HepG2 (cell line): Measurements from ENCODE around the gene PDZD4. TPM values are rescaled to one million over a fixed set of nuclear protein-coding genes. Genes with fewer than 3 reads are reported as not detected.

Source experiments
- ARHGAP35 ChIP-seq: sonication (generic); formaldehyde crosslinking; IDR thresholded peaks from 2 replicates; pipeline ENCODE4 v1.9.0; 2022; ENCODE audit warnings: mild to moderate bottlenecking, inconsistent platforms, moderate library complexity, missing genetic modification reagents, borderline replicate concordance
- CCAR2 ChIP-seq: fragments of 200-400 bp; formaldehyde crosslinking; optimal IDR thresholded peaks from 2 replicates; pipeline ENCODE3; 2018; ENCODE audit warnings: low read depth, mild to moderate bottlenecking, low read length, moderate library complexity
- ERF ChIP-seq: IDR thresholded peaks from 2 replicates; pipeline ENCODE4 v1.6.1; 2018; ENCODE audit warnings: missing biosample characterization, missing genetic modification reagents
- FOXJ3 ChIP-seq: sonication (generic); formaldehyde crosslinking; IDR thresholded peaks from 2 replicates; pipeline ENCODE4 v1.4.0; 2020; ENCODE audit warnings: missing genetic modification reagents, mild to moderate bottlenecking, borderline replicate concordance
- KDM1A ChIP-seq: IDR thresholded peaks from 2 replicates; pipeline ENCODE4 v1.6.1; 2016; ENCODE audit warnings: missing compliant biosample characterization
- MED1 ChIP-seq: sonication (generic); formaldehyde crosslinking; IDR thresholded peaks from 2 replicates; pipeline ENCODE4 v1.4.0; 2020; ENCODE audit warnings: missing genetic modification reagents
- NCOA2 ChIP-seq: sonication (generic); formaldehyde crosslinking; IDR thresholded peaks from 2 replicates; pipeline ENCODE4 v1.8.0; 2022; ENCODE audit warnings: inconsistent platforms
- SPEN ChIP-seq: sonication (generic); formaldehyde crosslinking; IDR thresholded peaks from 2 replicates; pipeline ENCODE4 v1.5.1; 2020; ENCODE audit warnings: low read depth, mild to moderate bottlenecking, missing genetic modification reagents
- TBX3 ChIP-seq: fragments of 450-650 bp; IDR thresholded peaks from 2 replicates; pipeline ENCODE4 v1.6.1; 2017; ENCODE audit warnings: antibody characterized with exemption, mild to moderate bottlenecking, inconsistent platforms, borderline replicate concordance
- ZFY ChIP-seq: sonication (generic); formaldehyde crosslinking; IDR thresholded peaks from 2 replicates; pipeline ENCODE4 v1.4.0; 2020; ENCODE audit warnings: missing genetic modification reagents
- polyA plus RNA-seq, 8 experiments: library from polyadenylated mRNA; depleted of rRNA in 3 of 8; stranded (reverse) in 7 of 8; unstranded in 1 of 8; fragments of >200 nt; fragmentation: Illumina TruSeq in 4 of 8; extraction: Trizol in 4 of 8; gene quantifications; 2 replicates each; pipeline versions ENCODE4 v1.2.1 to v1.2.3, GENCODE V29; 2011 to 2016; ENCODE audit warnings: low read depth in 4 of 8, missing spikeins in 1 of 8, mixed read lengths in 1 of 8; ENCODE audit not compliant: insufficient read depth in 1 of 8
- total RNA-seq, 5 experiments: library from RNA; depleted of rRNA; stranded (reverse); fragments of >200 nt; fragmentation: Illumina TruSeq; extraction: Trizol; gene quantifications; 2 replicates each; pipeline ENCODE4 v1.2.3, GENCODE V29; 2016; ENCODE audit warnings: low read depth in 1 of 5
- TF ChIP-seq, protein P1 (sequence below), 2 experiments: fragments of 450-650 bp in 1 of 2; sonication (generic) in 1 of 2; formaldehyde crosslinking in 1 of 2; IDR thresholded peaks; 2 replicates each; pipeline versions ENCODE4 v1.6.1 to v1.8.0; 2016 to 2022; ENCODE audit warnings: antibody characterized with exemption in 1 of 2, mild to moderate bottlenecking in 1 of 2, missing genetic modification reagents in 1 of 2
- TF ChIP-seq, protein P2 (sequence below): sonication (generic); formaldehyde crosslinking; IDR thresholded peaks from 2 replicates; pipeline ENCODE4 v1.5.0; 2020; ENCODE audit warnings: missing genetic modification reagents
- TF ChIP-seq, protein P3 (sequence below), 2 experiments: fragments of 450-650 bp in 1 of 2; sonication (generic) in 1 of 2; formaldehyde crosslinking; IDR thresholded peaks; 2 replicates each; pipeline versions ENCODE4 v1.5.0 to v1.8.0; 2020 to 2022; ENCODE audit warnings: mild to moderate bottlenecking in 1 of 2, missing genetic modification reagents in 1 of 2
- TF ChIP-seq, protein P4 (sequence below), 2 experiments: sonication (generic) in 1 of 2; formaldehyde crosslinking in 1 of 2; IDR thresholded peaks; 2 replicates each; pipeline versions ENCODE4 v1.4.0 to v1.6.1; 2018 to 2020; ENCODE audit warnings: missing genetic modification reagents in 2 of 2, borderline replicate concordance in 1 of 2, low read depth in 1 of 2, mild to moderate bottlenecking in 1 of 2, missing biosample characterization in 1 of 2

Gene PDZD4
- total and polyA plus RNA-seq, 2 of the 13 experiments (the other 11 are each of a cell fraction or from before 2014, with no cell fraction given) = not detected

DNA sequence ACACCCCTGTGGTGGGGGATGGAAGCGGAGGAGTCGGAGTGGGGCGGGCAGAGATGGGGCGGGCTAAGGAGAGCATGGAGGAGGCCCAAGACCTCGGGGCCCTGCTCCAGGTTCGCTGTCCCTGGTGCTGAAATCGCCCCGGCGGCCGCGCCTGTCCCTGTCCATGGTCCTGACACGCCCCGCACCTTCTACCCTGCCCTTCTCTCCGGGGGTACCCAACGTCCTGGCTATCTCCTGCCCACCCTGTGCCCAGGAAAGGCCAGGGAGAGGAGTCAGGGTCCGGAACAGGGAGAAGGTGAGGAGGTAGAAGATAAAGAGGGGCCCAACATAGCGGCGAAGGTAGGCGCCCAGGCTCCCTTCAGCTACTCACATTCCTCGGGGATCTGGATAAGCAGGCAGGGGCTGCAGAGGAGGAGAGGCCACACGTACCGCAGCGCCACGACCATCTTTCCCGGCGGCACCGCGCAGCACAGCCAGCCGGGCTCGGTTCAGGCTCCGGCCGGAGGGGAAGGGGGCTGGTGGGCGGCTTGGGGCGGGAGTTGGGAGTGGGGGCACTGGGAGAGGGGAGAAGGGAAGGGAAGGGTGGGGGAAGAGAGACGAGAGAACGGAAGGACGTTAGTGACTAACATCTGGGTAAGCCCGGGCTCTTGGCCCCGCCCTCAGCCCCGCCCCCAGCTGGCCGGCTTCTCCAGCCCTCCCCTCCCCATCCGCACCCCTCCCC is 45.2 kb upstream of the PDZD4 start (continued):
- TF ChIP-seq, protein P1, sequence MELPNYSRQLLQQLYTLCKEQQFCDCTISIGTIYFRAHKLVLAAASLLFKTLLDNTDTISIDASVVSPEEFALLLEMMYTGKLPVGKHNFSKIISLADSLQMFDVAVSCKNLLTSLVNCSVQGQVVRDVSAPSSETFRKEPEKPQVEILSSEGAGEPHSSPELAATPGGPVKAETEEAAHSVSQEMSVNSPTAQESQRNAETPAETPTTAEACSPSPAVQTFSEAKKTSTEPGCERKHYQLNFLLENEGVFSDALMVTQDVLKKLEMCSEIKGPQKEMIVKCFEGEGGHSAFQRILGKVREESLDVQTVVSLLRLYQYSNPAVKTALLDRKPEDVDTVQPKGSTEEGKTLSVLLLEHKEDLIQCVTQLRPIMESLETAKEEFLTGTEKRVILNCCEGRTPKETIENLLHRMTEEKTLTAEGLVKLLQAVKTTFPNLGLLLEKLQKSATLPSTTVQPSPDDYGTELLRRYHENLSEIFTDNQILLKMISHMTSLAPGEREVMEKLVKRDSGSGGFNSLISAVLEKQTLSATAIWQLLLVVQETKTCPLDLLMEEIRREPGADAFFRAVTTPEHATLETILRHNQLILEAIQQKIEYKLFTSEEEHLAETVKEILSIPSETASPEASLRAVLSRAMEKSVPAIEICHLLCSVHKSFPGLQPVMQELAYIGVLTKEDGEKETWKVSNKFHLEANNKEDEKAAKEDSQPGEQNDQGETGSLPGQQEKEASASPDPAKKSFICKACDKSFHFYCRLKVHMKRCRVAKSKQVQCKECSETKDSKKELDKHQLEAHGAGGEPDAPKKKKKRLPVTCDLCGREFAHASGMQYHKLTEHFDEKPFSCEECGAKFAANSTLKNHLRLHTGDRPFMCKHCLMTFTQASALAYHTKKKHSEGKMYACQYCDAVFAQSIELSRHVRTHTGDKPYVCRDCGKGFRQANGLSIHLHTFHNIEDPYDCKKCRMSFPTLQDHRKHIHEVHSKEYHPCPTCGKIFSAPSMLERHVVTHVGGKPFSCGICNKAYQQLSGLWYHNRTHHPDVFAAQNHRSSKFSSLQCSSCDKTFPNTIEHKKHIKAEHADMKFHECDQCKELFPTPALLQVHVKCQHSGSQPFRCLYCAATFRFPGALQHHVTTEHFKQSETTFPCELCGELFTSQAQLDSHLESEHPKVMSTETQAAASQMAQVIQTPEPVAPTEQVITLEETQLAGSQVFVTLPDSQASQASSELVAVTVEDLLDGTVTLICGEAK (IDR thresholded peaks at IDR 0.05) = no peak
- TF ChIP-seq, protein P1 (CRISPR knock-in tag; IDR thresholded peaks at IDR 0.05) = peak; percentile 97
- peak; percentile 100 for TF ChIP-seq ARHGAP35 (CRISPR knock-in tag)
- peak; percentile 73; the same call in 1 of the 2 replicates for TF ChIP-seq KDM1A (CRISPR knock-in tag)
- TF ChIP-seq, protein P2, sequence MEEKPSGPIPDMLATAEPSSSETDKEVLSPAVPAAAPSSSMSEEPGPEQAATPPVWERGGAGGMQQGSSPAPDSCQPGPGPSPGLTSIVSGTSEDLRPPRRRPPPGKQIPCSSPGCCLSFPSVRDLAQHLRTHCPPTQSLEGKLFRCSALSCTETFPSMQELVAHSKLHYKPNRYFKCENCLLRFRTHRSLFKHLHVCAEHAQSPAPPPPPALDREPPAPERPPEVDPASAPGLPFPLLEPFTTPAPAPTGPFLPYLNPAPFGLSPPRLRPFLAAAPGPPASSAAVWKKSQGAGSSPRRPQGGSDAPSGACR (CRISPR knock-in tag) = peak; percentile 100
- TF ChIP-seq, protein P3, sequence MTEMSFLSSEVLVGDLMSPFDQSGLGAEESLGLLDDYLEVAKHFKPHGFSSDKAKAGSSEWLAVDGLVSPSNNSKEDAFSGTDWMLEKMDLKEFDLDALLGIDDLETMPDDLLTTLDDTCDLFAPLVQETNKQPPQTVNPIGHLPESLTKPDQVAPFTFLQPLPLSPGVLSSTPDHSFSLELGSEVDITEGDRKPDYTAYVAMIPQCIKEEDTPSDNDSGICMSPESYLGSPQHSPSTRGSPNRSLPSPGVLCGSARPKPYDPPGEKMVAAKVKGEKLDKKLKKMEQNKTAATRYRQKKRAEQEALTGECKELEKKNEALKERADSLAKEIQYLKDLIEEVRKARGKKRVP (CRISPR knock-in tag; IDR thresholded peaks at IDR 0.05) = peak in 1 of 2 experiments; percentile 89; a peak in 2 of 4 replicates
- peak; percentile 98 for TF ChIP-seq SPEN (CRISPR knock-in tag)
- TF ChIP-seq MED1 = peak; percentile 94
- peak; percentile 94 for TF ChIP-seq NCOA2 (CRISPR knock-in tag)
- peak; percentile 84 for TF ChIP-seq ZFY (CRISPR knock-in tag)
- TF ChIP-seq, protein P4, sequence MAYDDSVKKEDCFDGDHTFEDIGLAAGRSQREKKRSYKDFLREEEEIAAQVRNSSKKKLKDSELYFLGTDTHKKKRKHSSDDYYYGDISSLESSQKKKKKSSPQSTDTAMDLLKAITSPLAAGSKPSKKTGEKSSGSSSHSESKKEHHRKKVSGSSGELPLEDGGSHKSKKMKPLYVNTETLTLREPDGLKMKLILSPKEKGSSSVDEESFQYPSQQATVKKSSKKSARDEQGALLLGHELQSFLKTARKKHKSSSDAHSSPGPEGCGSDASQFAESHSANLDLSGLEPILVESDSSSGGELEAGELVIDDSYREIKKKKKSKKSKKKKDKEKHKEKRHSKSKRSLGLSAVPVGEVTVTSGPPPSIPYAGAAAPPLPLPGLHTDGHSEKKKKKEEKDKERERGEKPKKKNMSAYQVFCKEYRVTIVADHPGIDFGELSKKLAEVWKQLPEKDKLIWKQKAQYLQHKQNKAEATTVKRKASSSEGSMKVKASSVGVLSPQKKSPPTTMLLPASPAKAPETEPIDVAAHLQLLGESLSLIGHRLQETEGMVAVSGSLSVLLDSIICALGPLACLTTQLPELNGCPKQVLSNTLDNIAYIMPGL (CRISPR knock-in tag; IDR thresholded peaks at IDR 0.05; ENCODE audit: borderline replicate concordance in 1 of 2, low read depth in 1 of 2) = peak; percentile 67 to 87
- peak; percentile 100 for TF ChIP-seq ERF (CRISPR knock-in tag)
- TF ChIP-seq FOXJ3 (CRISPR knock-in tag) = peak; percentile 75
- TF ChIP-seq CCAR2 = no peak
- no peak for TF ChIP-seq TBX3
